PC-9 (cell line): ENCODE measurements around the gene IQGAP3. TPM values are rescaled to one million over a fixed set of nuclear protein-coding genes. Genes with fewer than 3 reads are reported as not detected.
A peak's percentile ranks its signal among the peaks of the same experiment; 100 is the strongest.

Experiments
- BruUV-seq: library from RNA; stranded (reverse); fragments of 400-500 nt; replicated peaks from 2 replicates; lab custom pipeline; 2021; lab: Mats Ljungman, UMichigan
- CTCF ChIA-PET: fragments of 300-600 bp; sonication (Branson Sonifier 250); formaldehyde crosslinking; loops from one replicate; lab custom pipeline; 2022; ENCODE audit warnings: antibody characterized with exemption; lab: Charles Lee
- POLR2A ChIA-PET: fragments of 300-600 bp; sonication (Branson Sonifier 250); formaldehyde crosslinking; loops from one replicate; lab custom pipeline; 2022; ENCODE audit warnings: antibody characterized with exemption; ENCODE audit not compliant: unreplicated experiment; lab: Charles Lee
- DNase-seq, 2 experiments: peaks; one replicate each; pipeline versions ENCODE4 v3.0.0 to v3.0.0-alpha.2; 2015 to 2022; ENCODE audit warnings: mixed read lengths in 1 of 2
- H2AFZ ChIP-seq: fragments of 200-600 bp; sonication (generic); 2 replicates; pipeline ENCODE4 v1.8.1; 2017; ENCODE audit warnings: antibody characterized with exemption
- H3F3A ChIP-seq: fragments of 200-600 bp; sonication (generic); 2 replicates; pipeline ENCODE4 v1.8.1; 2017; ENCODE audit warnings: antibody characterized with exemption, mild to moderate bottlenecking, low read depth; ENCODE audit not compliant: insufficient read depth
- H3K27ac ChIP-seq: fragments of 200-600 bp; sonication (generic); 2 replicates; pipeline ENCODE4 v1.6.1; 2016; ENCODE audit warnings: mixed run types
- H3K27me3 ChIP-seq: fragments of 200-600 bp; sonication (generic); 2 replicates; pipeline ENCODE4 v1.6.1; 2016; ENCODE audit warnings: low read depth, mixed run types; ENCODE audit not compliant: insufficient read depth
- H3K36me3 ChIP-seq: fragments of 200-600 bp; sonication (generic); 2 replicates; pipeline ENCODE4 v1.6.1; 2016; ENCODE audit warnings: low read depth, mixed run types
- H3K4me1 ChIP-seq: fragments of 200-600 bp; sonication (generic); replicated peaks from 2 replicates; pipeline ENCODE4 v1.6.1; 2016; ENCODE audit warnings: mixed run types; ENCODE audit not compliant: insufficient read depth
- H3K4me2 ChIP-seq: fragments of 200-600 bp; sonication (generic); 2 replicates; pipeline ENCODE4 v1.6.1; 2017; ENCODE audit warnings: mixed run types
- H3K4me3 ChIP-seq: fragments of 200-600 bp; sonication (generic); 2 replicates; pipeline ENCODE4 v1.6.1; 2016; ENCODE audit warnings: mixed run types
- H3K79me2 ChIP-seq: fragments of 200-600 bp; sonication (generic); 2 replicates; pipeline ENCODE4 v1.6.1; 2017; ENCODE audit warnings: low read depth, mixed run types
- H3K9me2 ChIP-seq: fragments of 200-600 bp; sonication (generic); 2 replicates; pipeline ENCODE4 v1.8.1; 2017; ENCODE audit warnings: mild to moderate bottlenecking; ENCODE audit not compliant: insufficient read depth
- H3K9me3 ChIP-seq: fragments of 200-600 bp; sonication (generic); 2 replicates; pipeline ENCODE4 v1.8.1; 2016; ENCODE audit warnings: low read depth; ENCODE audit not compliant: insufficient read depth
- H4K20me1 ChIP-seq: fragments of 200-600 bp; sonication (generic); 2 replicates; pipeline ENCODE4 v1.8.1; 2017; ENCODE audit not compliant: insufficient read depth
- EZH2 ChIP-seq: fragments of 200-600 bp; sonication (generic); IDR thresholded peaks from 2 replicates; pipeline ENCODE4 v1.8.0; 2017; ENCODE audit warnings: antibody characterized with exemption, low read depth
- intact Hi-C: fragments of 100-400 bp; cut with micrococcal nuclease; formaldehyde crosslinking; loops from one replicate; pipeline ENCODE4 v1.10.0; 2022; ENCODE audit not compliant: unreplicated experiment
- total RNA-seq: library from RNA; stranded (reverse); gene quantifications from 2 replicates; pipeline ENCODE4 v1.2.3, GENCODE V29; 2021
- TF ChIP-seq, protein P1 (sequence below): fragments of 200-600 bp; sonication (generic); conservative IDR thresholded peaks from 2 replicates; pipeline ENCODE4 v1.6.1; 2017; ENCODE audit warnings: mixed run types, antibody characterized with exemption, mild to moderate bottlenecking, moderate library complexity

The IQGAP3 gene
- total RNA-seq, 1 experiment from 2014 or later, result 63.1 TPM

DNA sequence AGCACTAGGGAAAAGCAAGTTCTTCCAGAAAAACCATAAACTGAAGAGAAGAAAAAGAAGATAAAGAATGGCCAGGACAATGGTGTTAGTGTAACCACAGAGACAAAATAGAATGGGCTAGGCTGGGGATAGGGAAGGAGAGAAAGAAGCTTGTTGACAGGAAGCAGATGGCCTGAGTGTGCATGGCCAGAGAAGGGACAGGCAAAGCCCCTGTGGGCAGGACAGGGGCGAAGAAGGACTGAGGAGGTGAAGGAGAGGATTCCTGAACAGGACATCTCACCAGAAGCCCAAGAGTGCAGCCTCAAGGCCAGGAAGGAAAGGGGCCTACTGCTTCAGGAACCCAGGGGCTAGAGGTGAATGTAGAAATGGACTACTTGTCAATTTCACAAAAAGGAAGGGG, 29.3 kb downstream of the IQGAP3 start:
- intact Hi-C loops, result no loop called here
- peak overlapping the region; percentile 34; the same call in 1 of the 2 replicates for H3K4me2 ChIP-seq
- H3K9me3 ChIP-seq, result no peaks in the 10 kb centered on the region
- peaks cover 11% of the 10 kb centered on the region for H3K4me1 ChIP-seq
- H3K27ac ChIP-seq, result no peak overlapping the region
- H3K4me3 ChIP-seq, result no peak overlapping the region
- peaks cover 17% of the 10 kb centered on the region for H3K36me3 ChIP-seq
- H3K27me3 ChIP-seq, result no peaks in the 10 kb centered on the region
- no peaks in the 10 kb centered on the region for H3K9me2 ChIP-seq
- H3F3A ChIP-seq, result no peaks in the 10 kb centered on the region; the same call in 1 of the 2 replicates
- ChIA-PET CTCF (interaction anchor here (0.8 kb wide), 1 partner anchor 86 kb away, joined by 5 read pairs; no protein-coding TSS in a partner anchor), POLR2A (interaction anchor here (0.7 kb wide), 1 partner anchor 42 kb away, joined by 4 read pairs; no protein-coding TSS in a partner anchor)
- no TSS peak for BruUV-seq
- DNase-seq, result peak in 1 of 2 experiments; percentile 49
- H3K79me2 ChIP-seq, result no peaks in the 10 kb centered on the region
- H4K20me1 ChIP-seq, result no peaks in the 10 kb centered on the region; the same call in 1 of the 2 replicates
- H2AFZ ChIP-seq, result no peak overlapping the region
- TF ChIP-seq EZH2, result no peak
- TF ChIP-seq, protein P1, sequence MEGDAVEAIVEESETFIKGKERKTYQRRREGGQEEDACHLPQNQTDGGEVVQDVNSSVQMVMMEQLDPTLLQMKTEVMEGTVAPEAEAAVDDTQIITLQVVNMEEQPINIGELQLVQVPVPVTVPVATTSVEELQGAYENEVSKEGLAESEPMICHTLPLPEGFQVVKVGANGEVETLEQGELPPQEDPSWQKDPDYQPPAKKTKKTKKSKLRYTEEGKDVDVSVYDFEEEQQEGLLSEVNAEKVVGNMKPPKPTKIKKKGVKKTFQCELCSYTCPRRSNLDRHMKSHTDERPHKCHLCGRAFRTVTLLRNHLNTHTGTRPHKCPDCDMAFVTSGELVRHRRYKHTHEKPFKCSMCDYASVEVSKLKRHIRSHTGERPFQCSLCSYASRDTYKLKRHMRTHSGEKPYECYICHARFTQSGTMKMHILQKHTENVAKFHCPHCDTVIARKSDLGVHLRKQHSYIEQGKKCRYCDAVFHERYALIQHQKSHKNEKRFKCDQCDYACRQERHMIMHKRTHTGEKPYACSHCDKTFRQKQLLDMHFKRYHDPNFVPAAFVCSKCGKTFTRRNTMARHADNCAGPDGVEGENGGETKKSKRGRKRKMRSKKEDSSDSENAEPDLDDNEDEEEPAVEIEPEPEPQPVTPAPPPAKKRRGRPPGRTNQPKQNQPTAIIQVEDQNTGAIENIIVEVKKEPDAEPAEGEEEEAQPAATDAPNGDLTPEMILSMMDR, result no peak

DNA sequence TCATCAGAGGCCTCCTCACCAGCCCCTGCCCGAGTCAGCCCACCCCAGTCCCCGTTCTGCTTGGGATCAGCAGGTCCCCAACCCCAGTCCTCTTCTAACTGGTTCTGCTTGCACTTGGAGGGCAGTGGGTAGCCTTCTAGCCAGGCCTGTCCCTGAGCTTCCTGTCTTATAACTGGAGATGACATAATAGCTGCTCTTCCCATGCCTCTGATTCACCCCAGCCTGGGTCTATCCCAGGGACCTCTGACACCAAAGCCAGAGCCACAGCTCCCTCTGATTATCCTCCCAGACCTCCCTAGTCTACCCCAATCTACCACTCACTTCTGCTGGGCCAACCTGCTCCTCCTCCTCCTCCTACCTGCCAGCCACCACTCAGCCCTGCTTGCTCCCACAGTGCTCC, 31.4 kb downstream of the IQGAP3 start:
- H3K9me2 ChIP-seq, result no peaks in the 10 kb centered on the region
- H3K27ac ChIP-seq, result no peak overlapping the region
- TF ChIP-seq, protein P1, result no peak
- TF ChIP-seq EZH2, result no peak
- H3F3A ChIP-seq, result no peaks in the 10 kb centered on the region; the same call in 1 of the 2 replicates
- CTCF ChIA-PET, result no interaction called here
- peaks cover 11% of the 10 kb centered on the region for H3K4me1 ChIP-seq
- H3K79me2 ChIP-seq, result no peaks in the 10 kb centered on the region
- BruUV-seq, result no TSS peak
- H2AFZ ChIP-seq, result no peak overlapping the region
- no peak overlapping the region for H3K4me2 ChIP-seq
- no peak for DNase-seq
- intact Hi-C loops, result no loop called here
- H3K4me3 ChIP-seq, result no peak overlapping the region
- no peaks in the 10 kb centered on the region; the same call in 1 of the 2 replicates for H4K20me1 ChIP-seq
- H3K36me3 ChIP-seq, result peaks cover 11% of the 10 kb centered on the region; the same call in 1 of the 2 replicates
- POLR2A ChIA-PET, result no interaction called here
- H3K27me3 ChIP-seq, result no peaks in the 10 kb centered on the region
- H3K9me3 ChIP-seq, result no peaks in the 10 kb centered on the region

DNA sequence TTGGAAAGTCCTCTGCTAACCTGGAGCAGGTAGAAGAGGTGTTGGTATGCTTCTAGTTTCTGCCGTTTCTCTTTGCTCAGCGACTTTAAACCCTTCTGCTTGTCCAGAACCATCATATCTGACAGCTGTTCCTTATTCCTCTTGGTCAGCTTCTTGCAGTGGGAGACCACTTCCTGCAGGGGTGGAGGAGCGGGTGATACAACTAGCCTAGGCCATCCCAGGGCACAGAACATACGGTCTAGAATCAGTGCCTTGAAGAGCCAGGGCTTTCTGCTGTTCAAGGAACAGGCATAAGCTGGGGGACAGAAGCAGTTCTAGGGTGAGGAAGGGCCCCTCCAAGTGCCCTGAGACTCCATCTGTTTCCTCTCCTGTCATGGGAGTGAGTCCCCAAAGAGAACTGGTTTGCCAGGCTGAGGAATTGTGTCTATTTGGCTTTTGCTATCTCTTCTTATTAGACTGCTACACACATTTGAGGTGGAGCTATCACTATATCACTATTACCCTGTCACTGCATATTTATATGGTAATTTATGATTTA, 32.5 kb downstream of the IQGAP3 start:
- POLR2A ChIA-PET, result no interaction called here
- no TSS peak for BruUV-seq
- no peaks in the 10 kb centered on the region for H3K27me3 ChIP-seq
- no peaks in the 10 kb centered on the region; the same call in 1 of the 2 replicates for H3F3A ChIP-seq
- H4K20me1 ChIP-seq, result no peaks in the 10 kb centered on the region; the same call in 1 of the 2 replicates
- no peak overlapping the region for H3K4me2 ChIP-seq
- CTCF ChIA-PET, result no interaction called here
- peaks cover 11% of the 10 kb centered on the region for H3K4me1 ChIP-seq
- H3K36me3 ChIP-seq, result peaks cover 16% of the 10 kb centered on the region; the same call in 1 of the 2 replicates
- no peak overlapping the region for H2AFZ ChIP-seq
- no peak overlapping the region for H3K4me3 ChIP-seq
- intact Hi-C loops, result no loop called here
- no peaks in the 10 kb centered on the region for H3K9me2 ChIP-seq
- no peaks in the 10 kb centered on the region for H3K9me3 ChIP-seq
- TF ChIP-seq EZH2, result no peak
- TF ChIP-seq, protein P1, result no peak
- no peak for DNase-seq
- H3K79me2 ChIP-seq, result no peaks in the 10 kb centered on the region
- H3K27ac ChIP-seq, result no peak overlapping the region
